Activated naive CD4-positive, alpha-beta T cell treated with Interleukin-2 at 50 U/mL for 16 hours (primary cell): ENCODE results near the gene PTPN23.

Source experiments
- DNase-seq: peaks from one replicate; pipeline ENCODE4 v3.0.0-alpha.2; 2020

The PTPN23 gene

GRCh38 chr3:47370887-47371697, 9.7 kb upstream of the PTPN23 start:
- DNase-seq = peak; percentile 31

GRCh38 chr3:47374587-47374986, 6.2 kb upstream of the PTPN23 start:
- DNase-seq = no peak

- no peak for DNase-seq
Measured at GRCh38 chr3:47376393-47376792, 4.4 kb upstream of the PTPN23 start.

GRCh38 chr3:47377186-47377585, 3.6 kb upstream of the PTPN23 start:
- DNase-seq = no peak

- DNase-seq = no peak
Measured at GRCh38 chr3:47378869-47379268, 2.0 kb upstream of the PTPN23 start.

- no peak for DNase-seq
Measured at GRCh38 chr3:47379411-47379899, 1.4 kb upstream of the PTPN23 start.

- no peak for DNase-seq
Measured at GRCh38 chr3:47380026-47380600, 708 bp upstream of the PTPN23 start.

GRCh38 chr3:47381317-47382157, 716 bp downstream of the PTPN23 start:
- peak; percentile 79 for DNase-seq

- DNase-seq = no peak
Measured at GRCh38 chr3:47384425-47384824, 3.6 kb downstream of the PTPN23 start.

GRCh38 chr3:47385007-47385406, 4.2 kb downstream of the PTPN23 start:
- no peak for DNase-seq

- DNase-seq = no peak
Measured at GRCh38 chr3:47385796-47386195, 5.0 kb downstream of the PTPN23 start.

GRCh38 chr3:47392933-47393332, 12.1 kb downstream of the PTPN23 start:
- DNase-seq = no peak

GRCh38 chr3:47394140-47394870, 13.5 kb downstream of the PTPN23 start:
- DNase-seq = no peak

GRCh38 chr3:47394881-47395280, 14.1 kb downstream of the PTPN23 start:
- no peak for DNase-seq

GRCh38 chr3:47398228-47398627, 17.4 kb downstream of the PTPN23 start:
- DNase-seq = no peak

GRCh38 chr3:47399016-47399415, 18.2 kb downstream of the PTPN23 start:
- no peak for DNase-seq

- no peak for DNase-seq
Measured at GRCh38 chr3:47399531-47400270, 18.9 kb downstream of the PTPN23 start.

GRCh38 chr3:47404431-47404876, 23.6 kb downstream of the PTPN23 start:
- no peak for DNase-seq

GRCh38 chr3:47404955-47405790, 24.4 kb downstream of the PTPN23 start:
- DNase-seq = no peak

- DNase-seq = no peak
Measured at GRCh38 chr3:47405820-47406761, 25.3 kb downstream of the PTPN23 start.
